HCT116 (cell line): Measurements from ENCODE around the gene CDH4. TPM values are rescaled to one million over a fixed set of nuclear protein-coding genes. Genes with fewer than 3 reads are reported as not detected.

Experiments
- ATAC-seq: fragments of 200-7000 bp; cut with Tn5 transposase; 2 replicates; pipeline ENCODE4 v1.9.1; 2020; ENCODE audit warnings: mild to moderate bottlenecking, moderate library complexity
- BruUV-seq: library from RNA; stranded (reverse); fragments of 400-500 nt; replicated peaks from 2 replicates; lab custom pipeline; 2021; lab: Mats Ljungman, UMichigan
- CTCF ChIA-PET: fragments of 300-600 bp; sonication (Branson Sonifier 250); formaldehyde crosslinking; loops from one replicate; lab custom pipeline; 2021; ENCODE audit warnings: antibody characterized with exemption; lab: Charles Lee
- POLR2A ChIA-PET: fragments of 300-600, 350-600 bp; sonication (Branson Sonifier 250); formaldehyde crosslinking; loops from one replicate; lab custom pipeline; 2021; ENCODE audit warnings: antibody characterized with exemption; lab: Charles Lee
- RAD21 ChIA-PET, 2 experiments: fragments of 300-600 bp; sonication (Branson Sonifier 250); formaldehyde crosslinking; loops; one replicate each; lab custom pipeline; 2023; ENCODE audit warnings: low total read pairs in 2 of 2; ENCODE audit not compliant: uncharacterized antibody in 2 of 2, unreplicated experiment in 2 of 2, low non-redundant PET in 1 of 2; lab: Charles Lee
- DNase-seq: peaks from one replicate; pipeline ENCODE4 v3.0.0-alpha.2; 2010; ENCODE audit warnings: low read depth, low spot score
- H2AFZ ChIP-seq: fragments of 200-600 bp; shearing (Covaris generic), sonication (generic); 2 replicates; pipeline ENCODE4 v1.6.1; 2017; ENCODE audit warnings: low read depth, mixed run types, mixed read lengths, antibody characterized with exemption, low read length; ENCODE audit not compliant: poor library complexity, severe bottlenecking
- H3K27ac ChIP-seq: 2 replicates; pipeline ENCODE4 v1.5.1; 2012; ENCODE audit warnings: low read depth, low read length
- H3K27me3 ChIP-seq: fragments of 200-600 bp; sonication (generic); 2 replicates; pipeline ENCODE4 v1.6.1; 2016; ENCODE audit warnings: mixed run types, low read length, mixed read lengths; ENCODE audit not compliant: insufficient read depth
- H3K36me3 ChIP-seq, 2 experiments: fragments of 200-500 bp in 1 of 2; fragments of 200-600 bp in 1 of 2; sonication (Bioruptor generic) in 1 of 2; sonication (generic) in 1 of 2; 2 replicates each; pipeline versions ENCODE4 v1.5.1 to v1.6.1; 2014 to 2016; ENCODE audit warnings: low read length in 2 of 2, inconsistent platforms in 1 of 2, mixed read lengths in 1 of 2, mixed run types in 1 of 2; ENCODE audit not compliant: insufficient read depth in 2 of 2, control insufficient read depth in 1 of 2
- H3K4me1 ChIP-seq, 2 experiments: fragments of 200-600 bp in 1 of 2; sonication (generic) in 1 of 2; 2 replicates each; pipeline versions ENCODE4 v1.5.1 to v1.6.1; 2012 to 2017; ENCODE audit warnings: low read length in 2 of 2, inconsistent platforms in 1 of 2, mild to moderate bottlenecking in 1 of 2, mixed read lengths in 1 of 2, mixed run types in 1 of 2, moderate library complexity in 1 of 2; ENCODE audit not compliant: insufficient read depth in 2 of 2, control insufficient read depth in 1 of 2
- H3K4me2 ChIP-seq: fragments of 200-600 bp; sonication (generic); 2 replicates; pipeline ENCODE4 v1.6.1; 2017; ENCODE audit warnings: mixed run types, low read length, mixed read lengths
- H3K4me3 ChIP-seq, 2 experiments: fragments of 200-600 bp in 1 of 2; sonication (generic) in 1 of 2; replicated peaks in 1 of 2; 2 replicates each; pipeline ENCODE4 v1.5.1; 2011 to 2016; ENCODE audit warnings: low read length in 2 of 2, control low read depth in 1 of 2, low read depth in 1 of 2, mild to moderate bottlenecking in 1 of 2, mixed read lengths in 1 of 2, mixed run types in 1 of 2
- H3K79me2 ChIP-seq: fragments of 200-600 bp; sonication (generic); 2 replicates; pipeline ENCODE4 v1.6.1; 2017; ENCODE audit warnings: mild to moderate bottlenecking, mixed run types, low read length, moderate library complexity, mixed read lengths; ENCODE audit not compliant: insufficient read depth
- H3K9ac ChIP-seq: fragments of 200-600 bp; sonication (generic); 2 replicates; pipeline ENCODE4 v1.6.1; 2016; ENCODE audit warnings: low read length, mixed read lengths
- H3K9me2 ChIP-seq: fragments of 200-600 bp; sonication (generic), shearing (Covaris generic); 2 replicates; pipeline ENCODE4 v1.6.1; 2017; ENCODE audit warnings: mixed run types, mild to moderate bottlenecking, moderate library complexity; ENCODE audit not compliant: insufficient read depth
- H3K9me3 ChIP-seq, 2 experiments: fragments of 200-500 bp in 1 of 2; fragments of 200-600 bp in 1 of 2; sonication (Bioruptor generic) in 1 of 2; sonication (generic) in 1 of 2; 2 replicates each; pipeline ENCODE4 v1.6.1; 2014 to 2017; ENCODE audit warnings: low read length in 2 of 2, mixed read lengths in 2 of 2, inconsistent platforms in 1 of 2, low read depth in 1 of 2, mild to moderate bottlenecking in 1 of 2, mixed run types in 1 of 2, moderate library complexity in 1 of 2; ENCODE audit not compliant: control insufficient read depth in 1 of 2, insufficient read depth in 1 of 2
- H4K20me1 ChIP-seq: fragments of 200-600 bp; sonication (generic), shearing (Covaris generic); 2 replicates; pipeline ENCODE4 v1.6.1; 2017; ENCODE audit warnings: mixed run types, mild to moderate bottlenecking, moderate library complexity; ENCODE audit not compliant: insufficient read depth
- CBX3 ChIP-seq: IDR thresholded peaks from 2 replicates; pipeline ENCODE4 v1.6.1; 2012; ENCODE audit warnings: low read depth
- ELF1 ChIP-seq: IDR thresholded peaks from 2 replicates; pipeline ENCODE4 v1.6.1; 2012; ENCODE audit warnings: low read depth, borderline replicate concordance
- EZH2 ChIP-seq: fragments of 200-600 bp; sonication (generic); IDR thresholded peaks from 2 replicates; pipeline ENCODE4 v1.6.1; 2017; ENCODE audit warnings: antibody characterized with exemption, mixed run types
- JUND ChIP-seq: IDR thresholded peaks from 2 replicates; pipeline ENCODE4 v1.6.1; 2012
- MAX ChIP-seq: IDR thresholded peaks from 2 replicates; pipeline ENCODE4 v1.6.1; 2012
- POLR2A ChIP-seq: IDR thresholded peaks from 2 replicates; pipeline ENCODE4 v1.7.0; 2011; ENCODE audit warnings: borderline replicate concordance; ENCODE audit not compliant: insufficient read depth, insufficient read length; ENCODE audit errors: extremely low read depth
- POLR2AphosphoS5 ChIP-seq: IDR thresholded peaks from 2 replicates; pipeline ENCODE4 v1.6.1; 2011; ENCODE audit warnings: mild to moderate bottlenecking, low read depth, low read length, moderate library complexity
- SIN3A ChIP-seq: IDR thresholded peaks from 2 replicates; pipeline ENCODE4 v1.6.1; 2012; ENCODE audit warnings: low read depth
- SP1 ChIP-seq: IDR thresholded peaks from 2 replicates; pipeline ENCODE4 v1.6.1; 2012; ENCODE audit warnings: low read depth
- TCF7L2 ChIP-seq: IDR thresholded peaks from 2 replicates; pipeline ENCODE4 v1.7.0; 2011; ENCODE audit warnings: borderline replicate concordance, inconsistent platforms; ENCODE audit not compliant: insufficient read depth, insufficient read length; ENCODE audit errors: extremely low read depth
- YY1 ChIP-seq: IDR thresholded peaks from 2 replicates; pipeline ENCODE4 v1.6.1; 2011; ENCODE audit warnings: low read length, low read depth, moderate library complexity, mild to moderate bottlenecking; ENCODE audit not compliant: insufficient replicate concordance; ENCODE audit errors: extremely low read depth
- ZBTB33 ChIP-seq: IDR thresholded peaks from 2 replicates; pipeline ENCODE4 v1.6.1; 2011; ENCODE audit warnings: mild to moderate bottlenecking, low read length, moderate library complexity; ENCODE audit not compliant: insufficient replicate concordance; ENCODE audit errors: extremely low read depth
- ZFX ChIP-seq: fragments of 450-650 bp; IDR thresholded peaks from 2 replicates; pipeline ENCODE4 v1.6.1; 2017
- ZNF274 ChIP-seq: fragments of 200-500 bp; sonication (Bioruptor generic); IDR thresholded peaks from 2 replicates; pipeline ENCODE4 v1.6.1; 2014; ENCODE audit warnings: mild to moderate bottlenecking, low read depth, low read length, inconsistent platforms
- intact Hi-C: fragments of 100-400 bp; cut with micrococcal nuclease; formaldehyde crosslinking; loops from 2 replicates; pipeline ENCODE4 v1.10.0; 2022
- total RNA-seq: library from RNA; stranded (reverse); gene quantifications from one replicate; pipeline ENCODE4 v1.2.1, GENCODE V29; 2021; ENCODE audit not compliant: unreplicated experiment
- TF ChIP-seq, protein P1 (sequence below): IDR thresholded peaks from 2 replicates; pipeline ENCODE4 v1.6.1; 2012; ENCODE audit warnings: low read depth
- TF ChIP-seq, protein P2 (sequence below), 3 experiments: fragments of 200-600 bp in 1 of 3; sonication (generic) in 1 of 3; IDR thresholded peaks in 2 of 3; conservative IDR thresholded peaks in 1 of 3; 2 replicates each; pipeline ENCODE4 v1.5.1; 2012 to 2017; ENCODE audit warnings: low read depth in 2 of 3, low read length in 2 of 3, antibody characterized with exemption in 1 of 3, borderline replicate concordance in 1 of 3, control low read depth in 1 of 3, mild to moderate bottlenecking in 1 of 3, mixed read lengths in 1 of 3, mixed run types in 1 of 3, moderate library complexity in 1 of 3; ENCODE audit not compliant: insufficient read depth in 1 of 3
- TF ChIP-seq, protein P3 (sequence below): IDR thresholded peaks from 2 replicates; pipeline ENCODE4 v1.6.1; 2012

CDH4 gene
- total RNA-seq, 1 experiment from 2014 or later, result not detected

DNA sequence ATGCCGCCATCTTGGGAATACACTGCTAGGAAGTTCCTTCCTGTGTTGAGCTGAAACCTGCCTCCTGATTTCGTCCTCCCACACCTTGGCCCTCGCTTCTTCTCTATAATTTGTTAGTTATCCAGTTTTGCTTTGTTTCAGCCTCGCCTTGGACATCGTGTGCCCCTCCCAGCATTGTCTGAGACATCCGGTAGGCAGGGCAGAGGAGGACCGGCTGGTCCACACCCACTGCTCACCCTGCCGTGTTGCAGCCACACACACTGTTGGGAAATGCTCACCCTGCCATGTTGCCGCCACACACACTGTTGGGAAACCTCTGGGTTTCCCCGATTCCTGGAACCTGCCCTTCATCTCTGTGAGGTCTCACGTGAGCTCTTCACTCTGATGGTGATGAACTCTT lies 105.1 kb downstream of the CDH4 start (continued):
- TF ChIP-seq, protein P1, sequence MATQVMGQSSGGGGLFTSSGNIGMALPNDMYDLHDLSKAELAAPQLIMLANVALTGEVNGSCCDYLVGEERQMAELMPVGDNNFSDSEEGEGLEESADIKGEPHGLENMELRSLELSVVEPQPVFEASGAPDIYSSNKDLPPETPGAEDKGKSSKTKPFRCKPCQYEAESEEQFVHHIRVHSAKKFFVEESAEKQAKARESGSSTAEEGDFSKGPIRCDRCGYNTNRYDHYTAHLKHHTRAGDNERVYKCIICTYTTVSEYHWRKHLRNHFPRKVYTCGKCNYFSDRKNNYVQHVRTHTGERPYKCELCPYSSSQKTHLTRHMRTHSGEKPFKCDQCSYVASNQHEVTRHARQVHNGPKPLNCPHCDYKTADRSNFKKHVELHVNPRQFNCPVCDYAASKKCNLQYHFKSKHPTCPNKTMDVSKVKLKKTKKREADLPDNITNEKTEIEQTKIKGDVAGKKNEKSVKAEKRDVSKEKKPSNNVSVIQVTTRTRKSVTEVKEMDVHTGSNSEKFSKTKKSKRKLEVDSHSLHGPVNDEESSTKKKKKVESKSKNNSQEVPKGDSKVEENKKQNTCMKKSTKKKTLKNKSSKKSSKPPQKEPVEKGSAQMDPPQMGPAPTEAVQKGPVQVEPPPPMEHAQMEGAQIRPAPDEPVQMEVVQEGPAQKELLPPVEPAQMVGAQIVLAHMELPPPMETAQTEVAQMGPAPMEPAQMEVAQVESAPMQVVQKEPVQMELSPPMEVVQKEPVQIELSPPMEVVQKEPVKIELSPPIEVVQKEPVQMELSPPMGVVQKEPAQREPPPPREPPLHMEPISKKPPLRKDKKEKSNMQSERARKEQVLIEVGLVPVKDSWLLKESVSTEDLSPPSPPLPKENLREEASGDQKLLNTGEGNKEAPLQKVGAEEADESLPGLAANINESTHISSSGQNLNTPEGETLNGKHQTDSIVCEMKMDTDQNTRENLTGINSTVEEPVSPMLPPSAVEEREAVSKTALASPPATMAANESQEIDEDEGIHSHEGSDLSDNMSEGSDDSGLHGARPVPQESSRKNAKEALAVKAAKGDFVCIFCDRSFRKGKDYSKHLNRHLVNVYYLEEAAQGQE, result no peak
- TF ChIP-seq SIN3A (no peak), ZFX (no peak), ZBTB33 (no peak), MAX (no peak), TCF7L2 (no peak), CBX3 (no peak), JUND (no peak), POLR2AphosphoS5 (no peak)

DNA sequence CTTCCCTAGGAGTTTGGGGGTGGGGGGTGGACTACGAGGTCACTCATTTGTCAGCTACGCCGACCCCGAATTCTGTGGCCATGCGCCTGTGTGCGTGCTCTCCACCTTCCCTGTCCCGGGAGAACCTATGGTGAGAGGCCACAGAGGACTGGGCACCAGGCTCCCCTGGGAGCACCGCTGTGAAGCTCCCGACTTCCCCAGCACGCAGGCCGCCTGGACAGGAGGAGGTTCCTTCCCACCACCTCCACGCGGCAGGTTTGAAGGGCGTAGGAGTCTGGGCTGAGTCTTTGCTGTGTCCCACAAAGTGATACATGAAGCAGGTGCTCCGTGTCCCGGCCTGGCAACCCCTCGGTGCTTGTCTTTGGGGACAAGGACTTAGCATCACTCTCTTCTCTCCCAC lies 107.2 kb downstream of the CDH4 start:
- Histone ChIP-seq H3K27me3 (no peaks in the 10 kb centered on the region), H3K79me2 (no peaks in the 10 kb centered on the region), H3K4me3 (no peak overlapping the region), H3K9ac (no peak overlapping the region), H3K4me1 (no peaks in the 10 kb centered on the region), H3K9me3 (peaks cover 0 to 6% of the 10 kb centered on the region in 2 experiments; a peak in 2 of 4 replicates), H3K4me2 (no peak overlapping the region), H3K27ac (no peak overlapping the region), H3K9me2 (no peaks in the 10 kb centered on the region), H3K36me3 (no peaks in the 10 kb centered on the region), H2AFZ (no peak overlapping the region), H4K20me1 (no peaks in the 10 kb centered on the region)
- DNase-seq, result no peak
- intact Hi-C loops, result no loop called here
- ATAC-seq, result no peak
- TF ChIP-seq MAX (no peak), SP1 (no peak), TCF7L2 (no peak), POLR2A (no peak), YY1 (no peak), ZNF274 (no peak), SIN3A (no peak), ELF1 (no peak), POLR2AphosphoS5 (no peak), EZH2 (no peak)
- TF ChIP-seq, protein P2, sequence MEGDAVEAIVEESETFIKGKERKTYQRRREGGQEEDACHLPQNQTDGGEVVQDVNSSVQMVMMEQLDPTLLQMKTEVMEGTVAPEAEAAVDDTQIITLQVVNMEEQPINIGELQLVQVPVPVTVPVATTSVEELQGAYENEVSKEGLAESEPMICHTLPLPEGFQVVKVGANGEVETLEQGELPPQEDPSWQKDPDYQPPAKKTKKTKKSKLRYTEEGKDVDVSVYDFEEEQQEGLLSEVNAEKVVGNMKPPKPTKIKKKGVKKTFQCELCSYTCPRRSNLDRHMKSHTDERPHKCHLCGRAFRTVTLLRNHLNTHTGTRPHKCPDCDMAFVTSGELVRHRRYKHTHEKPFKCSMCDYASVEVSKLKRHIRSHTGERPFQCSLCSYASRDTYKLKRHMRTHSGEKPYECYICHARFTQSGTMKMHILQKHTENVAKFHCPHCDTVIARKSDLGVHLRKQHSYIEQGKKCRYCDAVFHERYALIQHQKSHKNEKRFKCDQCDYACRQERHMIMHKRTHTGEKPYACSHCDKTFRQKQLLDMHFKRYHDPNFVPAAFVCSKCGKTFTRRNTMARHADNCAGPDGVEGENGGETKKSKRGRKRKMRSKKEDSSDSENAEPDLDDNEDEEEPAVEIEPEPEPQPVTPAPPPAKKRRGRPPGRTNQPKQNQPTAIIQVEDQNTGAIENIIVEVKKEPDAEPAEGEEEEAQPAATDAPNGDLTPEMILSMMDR (IDR thresholded peaks at IDR 0.05 in 2 of 3, conservative IDR thresholded peaks at IDR 0.05 in 1 of 3; ENCODE audit: borderline replicate concordance in 1 of 3, insufficient read depth in 1 of 3, low read depth in 2 of 3, low read length in 2 of 3), result no peak
- TF ChIP-seq, protein P3, sequence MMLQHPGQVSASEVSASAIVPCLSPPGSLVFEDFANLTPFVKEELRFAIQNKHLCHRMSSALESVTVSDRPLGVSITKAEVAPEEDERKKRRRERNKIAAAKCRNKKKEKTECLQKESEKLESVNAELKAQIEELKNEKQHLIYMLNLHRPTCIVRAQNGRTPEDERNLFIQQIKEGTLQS, result no peak
- TF ChIP-seq, all 23 proteins: peak for 0
- no TSS peak for BruUV-seq
- RAD21 ChIA-PET, result no interaction called here
- CTCF ChIA-PET, result no interaction called here
- POLR2A ChIA-PET, result no interaction called here
